Hypothalamus (tissue), 51 donors: ENCODE results near the gene TCF12.
"Not testable (repeated sequence)": the region's sequence is repeated elsewhere in the genome, so short reads cannot be mapped to it uniquely, and the experiment has no call there.

Experiments used
- DNase-seq, 51 donors: peaks; one replicate each; lab custom pipeline; 2025; lab: John Stamatoyannopoulos, UW

Gene TCF12

GRCh38 chr15:57156210-57156884 lies 237.9 kb downstream of the TCF12 start:
- peak in 8 of 51 donors; percentile 1 to 73 (median 22) for DNase-seq

GRCh38 chr15:57158589-57158988 lies 240.1 kb downstream of the TCF12 start:
- DNase-seq: peak in 20 of 51 donors; percentile 8 to 80 (median 30)

DNA sequence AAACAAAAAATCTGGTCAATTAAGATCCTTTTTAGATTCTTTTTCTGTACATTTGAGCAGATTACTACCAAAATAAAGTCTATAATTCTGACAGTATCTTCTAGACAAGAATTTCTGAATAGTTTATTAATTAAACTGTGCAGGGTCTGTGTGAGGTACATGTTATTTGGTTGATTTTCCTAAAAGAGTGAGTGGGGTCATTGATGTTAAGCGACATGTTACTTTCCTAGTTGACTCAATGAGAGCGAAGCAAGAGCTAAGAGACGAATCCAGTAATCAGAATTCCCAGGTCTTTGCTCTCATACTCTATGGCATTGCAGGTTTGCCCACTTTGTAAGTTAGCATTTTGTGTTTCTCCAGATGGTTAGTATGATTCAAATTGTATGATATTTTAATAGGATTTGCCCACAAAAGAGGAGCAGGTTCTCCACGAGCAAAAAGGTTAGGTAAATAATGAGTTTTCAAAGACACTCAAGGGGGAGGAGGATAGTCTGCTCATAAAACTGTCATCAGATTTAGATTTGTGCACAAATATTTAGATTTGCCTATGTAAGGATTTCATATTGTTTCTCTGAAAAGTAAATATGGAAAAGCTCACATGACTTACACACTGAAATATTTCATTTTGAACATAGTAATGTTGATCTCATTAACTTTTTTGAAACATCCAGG lies 240.7 kb downstream of the TCF12 start:
- no peak for DNase-seq

DNA sequence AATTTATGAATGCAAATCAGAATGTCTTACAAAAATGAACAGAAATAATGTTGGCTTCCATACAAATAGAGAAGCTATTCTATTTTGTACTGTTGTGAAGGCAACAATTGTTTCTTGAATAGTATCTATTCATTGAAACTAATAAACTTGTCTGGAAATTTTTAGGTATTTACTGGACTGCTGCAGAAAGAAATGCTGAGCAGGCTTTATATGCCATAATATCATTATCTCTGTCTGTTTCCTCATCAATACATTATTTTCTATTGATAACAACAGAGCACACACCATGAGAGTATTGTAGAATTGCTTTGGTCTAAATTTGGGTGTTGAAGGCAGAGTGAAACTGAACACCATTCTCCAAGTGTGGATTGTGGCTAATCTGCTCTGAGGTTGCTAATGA lies 241.3 kb downstream of the TCF12 start:
- no peak for DNase-seq

- no peak for DNase-seq
Observed at GRCh38 chr15:57160823-57161560, 242.5 kb downstream of the TCF12 start.

DNA sequence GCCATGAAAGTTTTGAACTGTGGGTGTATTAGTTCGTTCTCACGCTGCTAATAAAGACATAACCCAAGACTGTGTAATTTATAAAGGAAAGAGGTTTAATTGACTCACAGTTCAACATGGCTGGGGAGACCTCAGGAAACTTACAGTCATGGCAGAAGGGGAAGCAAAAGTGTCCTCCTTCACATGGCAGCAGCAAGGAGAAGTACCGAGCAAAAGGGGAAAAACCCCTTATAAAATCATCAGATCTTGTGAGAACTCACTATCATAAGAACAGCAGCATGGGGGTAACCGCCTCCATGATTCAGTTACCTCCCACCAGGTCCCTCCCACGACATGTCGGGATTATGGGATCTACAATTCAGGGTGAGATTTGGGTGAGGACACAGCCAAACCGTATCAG lies 245.8 kb downstream of the TCF12 start:
- not testable (repeated sequence) for DNase-seq

DNA sequence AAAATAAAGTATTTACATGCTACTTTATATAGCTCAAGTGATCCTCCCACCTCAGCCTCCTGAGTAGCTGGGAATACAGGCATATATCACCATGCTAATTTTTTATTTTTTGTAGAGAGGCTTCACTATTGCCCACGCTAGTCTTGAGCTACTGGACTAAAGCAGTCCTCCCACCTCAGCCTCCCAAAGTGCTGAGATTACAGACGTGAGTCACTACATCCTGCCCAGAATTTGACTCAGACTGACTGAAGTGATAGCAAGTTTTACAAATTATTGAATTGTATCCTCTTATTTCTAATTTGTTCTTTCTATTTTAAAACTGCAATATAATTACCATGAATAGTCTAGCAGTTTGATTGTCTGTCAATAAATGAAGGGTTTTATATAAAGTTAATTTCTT lies 247.5 kb downstream of the TCF12 start:
- DNase-seq: no peak

DNA sequence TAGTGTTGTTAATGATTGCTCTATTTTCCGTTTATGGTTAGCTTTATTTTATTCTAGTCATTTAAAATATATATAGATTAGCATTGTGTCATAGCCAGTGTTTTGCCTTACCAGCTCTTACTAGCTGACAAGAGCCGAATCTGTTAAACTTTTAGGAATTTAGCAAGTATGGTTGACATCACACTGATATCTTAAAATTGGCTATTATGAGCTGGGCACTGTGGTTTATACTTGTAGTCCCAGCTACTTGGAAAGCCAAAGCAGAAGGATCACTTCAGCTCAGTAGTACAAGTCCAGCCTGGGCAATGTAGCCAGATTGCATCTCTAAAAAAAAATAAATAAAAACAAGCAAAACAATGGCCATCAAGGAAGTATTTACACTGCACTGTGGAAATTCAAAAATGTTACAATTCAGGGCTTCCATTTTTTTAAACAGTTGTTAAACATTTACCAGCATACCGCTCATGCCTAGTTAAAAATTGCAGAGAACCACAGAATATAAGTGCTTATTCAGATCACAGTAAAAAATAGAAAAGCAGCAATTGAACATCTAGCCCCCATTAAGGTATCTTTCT lies 249.5 kb downstream of the TCF12 start:
- no peak for DNase-seq

- DNase-seq: no peak
Observed at GRCh38 chr15:57169643-57170042, 251.2 kb downstream of the TCF12 start.

DNA sequence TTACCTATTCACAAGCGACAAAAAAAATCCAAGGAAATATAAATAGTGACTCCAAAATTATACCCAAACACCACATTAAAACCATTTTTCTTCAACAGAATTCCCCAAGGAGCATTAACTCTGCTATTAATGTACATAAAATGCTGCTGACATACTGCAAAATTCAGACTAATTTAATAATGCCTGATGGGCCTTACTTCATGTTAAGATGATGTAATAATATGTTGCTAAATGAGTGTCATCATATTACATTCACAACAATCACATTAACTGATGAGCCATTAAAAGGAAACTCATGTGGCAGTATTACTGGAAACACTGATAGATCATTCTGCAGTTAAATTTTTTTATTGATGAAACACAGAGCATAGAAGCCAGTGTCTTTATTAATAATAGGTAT lies 253.0 kb downstream of the TCF12 start:
- DNase-seq: no peak

- DNase-seq: no peak
Observed at GRCh38 chr15:57172925-57173324, 254.5 kb downstream of the TCF12 start.

- no peak for DNase-seq
Observed at GRCh38 chr15:57183041-57183440, 264.6 kb downstream of the TCF12 start.

- DNase-seq: no peak
Observed at GRCh38 chr15:57183614-57184344, 265.3 kb downstream of the TCF12 start.

DNA sequence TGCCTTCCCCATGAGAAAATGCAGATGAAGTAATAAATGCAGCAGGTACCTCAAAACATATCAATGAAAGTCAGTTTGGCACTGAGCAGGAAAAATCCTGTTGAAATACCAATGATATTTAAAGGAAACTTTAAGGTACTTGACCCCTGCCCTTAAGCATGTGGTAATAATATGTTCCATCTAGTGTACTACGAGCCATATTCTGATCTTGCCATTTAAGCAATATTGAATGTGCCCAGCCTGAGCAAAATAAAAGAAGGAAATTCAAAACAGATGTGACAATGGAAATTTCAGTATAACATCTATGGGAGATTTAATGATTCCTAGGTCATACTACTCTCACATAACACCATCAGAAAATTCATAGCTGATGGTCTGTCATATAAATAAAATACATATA lies 266.1 kb downstream of the TCF12 start:
- no peak for DNase-seq

DNA sequence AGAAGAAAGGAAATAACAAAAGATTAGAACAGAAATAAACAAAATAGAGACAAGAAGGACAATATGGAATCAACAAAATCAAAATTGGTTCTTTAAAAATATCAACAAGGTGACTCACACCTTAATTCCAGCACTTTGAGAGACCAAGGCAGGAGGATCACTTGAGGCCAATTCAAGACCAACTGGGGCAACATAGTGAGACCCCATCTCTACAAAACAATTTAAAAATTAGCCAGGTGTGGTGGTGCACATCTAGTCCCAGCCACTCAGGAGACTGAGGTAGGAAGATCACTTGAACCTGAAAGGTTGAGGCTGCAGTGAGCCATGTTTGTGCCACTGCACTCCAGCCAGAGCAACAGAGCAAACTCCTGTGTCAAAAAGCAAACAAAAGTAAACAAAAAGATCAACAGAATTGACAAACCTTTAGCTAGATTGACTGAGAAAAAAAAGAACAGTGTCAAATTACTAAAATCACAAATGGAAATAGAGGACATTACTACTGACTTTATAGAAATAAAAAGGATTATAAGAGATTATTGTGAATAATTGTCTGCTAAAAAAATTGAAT lies 267.1 kb downstream of the TCF12 start:
- no peak for DNase-seq

DNA sequence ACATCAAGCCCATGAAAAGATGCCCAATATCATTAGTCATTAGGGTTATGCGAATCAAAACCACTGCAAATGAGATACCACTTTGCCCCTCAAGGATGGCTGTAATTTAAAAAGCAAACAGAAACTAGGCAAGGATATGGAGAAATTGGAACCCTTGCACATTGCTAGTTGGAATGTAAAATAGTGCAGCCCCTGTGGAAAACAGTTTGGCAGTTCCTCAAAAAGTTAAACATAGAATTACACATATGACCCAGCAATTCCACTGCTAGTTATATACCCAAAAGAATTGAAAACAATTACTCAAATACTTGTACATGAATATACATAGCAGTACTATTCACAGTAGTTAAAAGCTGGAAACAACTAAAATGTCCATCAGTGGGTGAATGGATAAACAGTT lies 271.0 kb downstream of the TCF12 start:
- no peak for DNase-seq

- no peak for DNase-seq
Observed at GRCh38 chr15:57190208-57190607, 271.8 kb downstream of the TCF12 start.

- no peak for DNase-seq
Observed at GRCh38 chr15:57193161-57193560, 274.7 kb downstream of the TCF12 start.

- DNase-seq: no peak
Observed at GRCh38 chr15:57195326-57195725, 276.9 kb downstream of the TCF12 start.

- DNase-seq: no peak
Observed at GRCh38 chr15:57196865-57197264, 278.4 kb downstream of the TCF12 start.
